ENCODE data around the gene NFATC1.

The NFATC1 gene

GRCh38 chr18:79397830-79398761 lies 2.4 kb downstream of the NFATC1 start:
- TF ChIP-seq ISL1 (CRISPR knock-in tag; IDR thresholded peaks at IDR 0.05), result no peak
- TF ChIP-seq, protein P1, sequence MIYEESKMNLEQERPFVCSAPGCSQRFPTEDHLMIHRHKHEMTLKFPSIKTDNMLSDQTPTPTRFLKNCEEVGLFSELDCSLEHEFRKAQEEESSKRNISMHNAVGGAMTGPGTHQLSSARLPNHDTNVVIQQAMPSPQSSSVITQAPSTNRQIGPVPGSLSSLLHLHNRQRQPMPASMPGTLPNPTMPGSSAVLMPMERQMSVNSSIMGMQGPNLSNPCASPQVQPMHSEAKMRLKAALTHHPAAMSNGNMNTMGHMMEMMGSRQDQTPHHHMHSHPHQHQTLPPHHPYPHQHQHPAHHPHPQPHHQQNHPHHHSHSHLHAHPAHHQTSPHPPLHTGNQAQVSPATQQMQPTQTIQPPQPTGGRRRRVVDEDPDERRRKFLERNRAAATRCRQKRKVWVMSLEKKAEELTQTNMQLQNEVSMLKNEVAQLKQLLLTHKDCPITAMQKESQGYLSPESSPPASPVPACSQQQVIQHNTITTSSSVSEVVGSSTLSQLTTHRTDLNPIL (CRISPR knock-in tag; IDR thresholded peaks at IDR 0.05; ENCODE audit: low read depth), result no peak
- TF ChIP-seq ZNF8 (CRISPR knock-in tag; IDR thresholded peaks at IDR 0.05), result no peak
- TF ChIP-seq GLIS3 (CRISPR knock-in tag; IDR thresholded peaks at IDR 0.05), result no peak
- TF ChIP-seq OSR1 (CRISPR knock-in tag; IDR thresholded peaks at IDR 0.05), result no peak
- TF ChIP-seq ZFP30 (CRISPR knock-in tag; IDR thresholded peaks at IDR 0.05), result no peak
- no peak for TF ChIP-seq TCF4 (CRISPR knock-in tag; IDR thresholded peaks at IDR 0.05; ENCODE audit: borderline replicate concordance)
- TF ChIP-seq, protein P2, sequence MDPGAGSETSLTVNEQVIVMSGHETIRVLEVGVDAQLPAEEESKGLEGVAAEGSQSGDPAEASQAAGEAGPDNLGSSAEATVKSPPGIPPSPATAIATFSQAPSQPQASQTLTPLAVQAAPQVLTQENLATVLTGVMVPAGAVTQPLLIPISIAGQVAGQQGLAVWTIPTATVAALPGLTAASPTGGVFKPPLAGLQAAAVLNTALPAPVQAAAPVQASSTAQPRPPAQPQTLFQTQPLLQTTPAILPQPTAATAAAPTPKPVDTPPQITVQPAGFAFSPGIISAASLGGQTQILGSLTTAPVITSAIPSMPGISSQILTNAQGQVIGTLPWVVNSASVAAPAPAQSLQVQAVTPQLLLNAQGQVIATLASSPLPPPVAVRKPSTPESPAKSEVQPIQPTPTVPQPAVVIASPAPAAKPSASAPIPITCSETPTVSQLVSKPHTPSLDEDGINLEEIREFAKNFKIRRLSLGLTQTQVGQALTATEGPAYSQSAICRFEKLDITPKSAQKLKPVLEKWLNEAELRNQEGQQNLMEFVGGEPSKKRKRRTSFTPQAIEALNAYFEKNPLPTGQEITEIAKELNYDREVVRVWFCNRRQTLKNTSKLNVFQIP (CRISPR knock-in tag; IDR thresholded peaks at IDR 0.05; ENCODE audit: borderline replicate concordance, low read depth), result no peak
- TF ChIP-seq, protein P3, sequence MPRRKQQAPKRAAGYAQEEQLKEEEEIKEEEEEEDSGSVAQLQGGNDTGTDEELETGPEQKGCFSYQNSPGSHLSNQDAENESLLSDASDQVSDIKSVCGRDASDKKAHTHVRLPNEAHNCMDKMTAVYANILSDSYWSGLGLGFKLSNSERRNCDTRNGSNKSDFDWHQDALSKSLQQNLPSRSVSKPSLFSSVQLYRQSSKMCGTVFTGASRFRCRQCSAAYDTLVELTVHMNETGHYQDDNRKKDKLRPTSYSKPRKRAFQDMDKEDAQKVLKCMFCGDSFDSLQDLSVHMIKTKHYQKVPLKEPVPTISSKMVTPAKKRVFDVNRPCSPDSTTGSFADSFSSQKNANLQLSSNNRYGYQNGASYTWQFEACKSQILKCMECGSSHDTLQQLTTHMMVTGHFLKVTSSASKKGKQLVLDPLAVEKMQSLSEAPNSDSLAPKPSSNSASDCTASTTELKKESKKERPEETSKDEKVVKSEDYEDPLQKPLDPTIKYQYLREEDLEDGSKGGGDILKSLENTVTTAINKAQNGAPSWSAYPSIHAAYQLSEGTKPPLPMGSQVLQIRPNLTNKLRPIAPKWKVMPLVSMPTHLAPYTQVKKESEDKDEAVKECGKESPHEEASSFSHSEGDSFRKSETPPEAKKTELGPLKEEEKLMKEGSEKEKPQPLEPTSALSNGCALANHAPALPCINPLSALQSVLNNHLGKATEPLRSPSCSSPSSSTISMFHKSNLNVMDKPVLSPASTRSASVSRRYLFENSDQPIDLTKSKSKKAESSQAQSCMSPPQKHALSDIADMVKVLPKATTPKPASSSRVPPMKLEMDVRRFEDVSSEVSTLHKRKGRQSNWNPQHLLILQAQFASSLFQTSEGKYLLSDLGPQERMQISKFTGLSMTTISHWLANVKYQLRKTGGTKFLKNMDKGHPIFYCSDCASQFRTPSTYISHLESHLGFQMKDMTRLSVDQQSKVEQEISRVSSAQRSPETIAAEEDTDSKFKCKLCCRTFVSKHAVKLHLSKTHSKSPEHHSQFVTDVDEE (CRISPR knock-in tag; IDR thresholded peaks at IDR 0.05), result no peak
- TF ChIP-seq BACH2 (CRISPR knock-in tag; IDR thresholded peaks at IDR 0.05; ENCODE audit: borderline replicate concordance), result no peak
- peak; percentile 18 for ATAC-seq

GRCh38 chr18:79399275-79400081 lies 3.7 kb downstream of the NFATC1 start:
- no peak for ATAC-seq
- no peak for TF ChIP-seq ARNTL (CRISPR knock-in tag; IDR thresholded peaks at IDR 0.05; ENCODE audit: borderline replicate concordance, low read depth)
- TF ChIP-seq ZFP30 (CRISPR knock-in tag; IDR thresholded peaks at IDR 0.05), result no peak
- no peak for TF ChIP-seq TCF4 (CRISPR knock-in tag; IDR thresholded peaks at IDR 0.05; ENCODE audit: borderline replicate concordance)
- TF ChIP-seq, protein P2 (CRISPR knock-in tag; IDR thresholded peaks at IDR 0.05; ENCODE audit: borderline replicate concordance, low read depth), result no peak
- no peak for TF ChIP-seq ZNF565 (CRISPR knock-in tag; conservative IDR thresholded peaks at IDR 0.05; ENCODE audit: low read depth)
- no peak for TF ChIP-seq OSR1 (CRISPR knock-in tag; IDR thresholded peaks at IDR 0.05)
- TF ChIP-seq GLIS3 (CRISPR knock-in tag; IDR thresholded peaks at IDR 0.05), result no peak
- TF ChIP-seq ZNF8 (CRISPR knock-in tag; IDR thresholded peaks at IDR 0.05), result no peak
- TF ChIP-seq SNAI2 (CRISPR knock-in tag; IDR thresholded peaks at IDR 0.05), result no peak
- TF ChIP-seq ESRRG (CRISPR knock-in tag; IDR thresholded peaks at IDR 0.05), result no peak
- TF ChIP-seq, protein P4, sequence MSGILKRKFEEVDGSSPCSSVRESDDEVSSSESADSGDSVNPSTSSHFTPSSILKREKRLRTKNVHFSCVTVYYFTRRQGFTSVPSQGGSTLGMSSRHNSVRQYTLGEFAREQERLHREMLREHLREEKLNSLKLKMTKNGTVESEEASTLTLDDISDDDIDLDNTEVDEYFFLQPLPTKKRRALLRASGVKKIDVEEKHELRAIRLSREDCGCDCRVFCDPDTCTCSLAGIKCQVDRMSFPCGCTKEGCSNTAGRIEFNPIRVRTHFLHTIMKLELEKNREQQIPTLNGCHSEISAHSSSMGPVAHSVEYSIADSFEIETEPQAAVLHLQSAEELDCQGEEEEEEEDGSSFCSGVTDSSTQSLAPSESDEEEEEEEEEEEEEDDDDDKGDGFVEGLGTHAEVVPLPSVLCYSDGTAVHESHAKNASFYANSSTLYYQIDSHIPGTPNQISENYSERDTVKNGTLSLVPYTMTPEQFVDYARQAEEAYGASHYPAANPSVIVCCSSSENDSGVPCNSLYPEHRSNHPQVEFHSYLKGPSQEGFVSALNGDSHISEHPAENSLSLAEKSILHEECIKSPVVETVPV (CRISPR knock-in tag; IDR thresholded peaks at IDR 0.05), result no peak
- TF ChIP-seq, protein P3 (CRISPR knock-in tag; IDR thresholded peaks at IDR 0.05), result no peak
- no peak for TF ChIP-seq ISL1 (CRISPR knock-in tag; IDR thresholded peaks at IDR 0.05)
- no peak for TF ChIP-seq TOX (CRISPR knock-in tag; IDR thresholded peaks at IDR 0.05; ENCODE audit: borderline replicate concordance)
- TF ChIP-seq, protein P1 (CRISPR knock-in tag; IDR thresholded peaks at IDR 0.05; ENCODE audit: low read depth), result no peak
- TF ChIP-seq PPARA (CRISPR knock-in tag; IDR thresholded peaks at IDR 0.05; ENCODE audit: borderline replicate concordance), result no peak
- TF ChIP-seq BACH2 (CRISPR knock-in tag; IDR thresholded peaks at IDR 0.05; ENCODE audit: borderline replicate concordance), result no peak
- no peak for TF ChIP-seq RARB (CRISPR knock-in tag; IDR thresholded peaks at IDR 0.05)
